GM10847 (cell line): Measurements from ENCODE around the gene PLK2.

ENCODE experiments used
- POLR2A ChIP-seq: IDR thresholded peaks from 2 replicates; pipeline ENCODE4 v1.6.1; 2011; ENCODE audit not compliant: insufficient read length; ENCODE audit errors: extremely low read depth

Gene PLK2

GRCh38 chr5:58490402-58491050 lies 30.6 kb upstream of the PLK2 start:
- TF ChIP-seq POLR2A = no peak

GRCh38 chr5:58486290-58486689 lies 26.4 kb upstream of the PLK2 start:
- no peak for TF ChIP-seq POLR2A

GRCh38 chr5:58484505-58484904 lies 24.6 kb upstream of the PLK2 start:
- no peak for TF ChIP-seq POLR2A

DNA sequence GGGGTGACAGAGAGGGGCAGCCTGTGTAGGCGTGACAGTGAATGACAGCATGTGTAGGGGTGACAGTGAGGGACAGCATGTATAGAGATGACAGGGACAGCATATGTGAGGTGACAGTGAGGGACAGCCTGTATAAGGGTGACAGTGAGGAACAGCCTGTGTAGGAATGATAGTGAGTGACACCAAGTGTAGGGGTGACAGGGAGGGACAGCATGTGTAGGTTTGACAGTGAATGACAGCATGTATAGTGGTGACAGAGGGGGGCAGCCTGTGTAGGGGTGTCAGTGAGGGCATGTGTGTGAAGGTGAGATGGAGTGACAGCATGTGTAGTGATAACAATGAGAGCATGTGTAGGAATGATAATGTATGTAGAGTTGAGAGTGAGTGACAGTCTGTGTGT lies 22.6 kb upstream of the PLK2 start:
- TF ChIP-seq POLR2A = no peak

DNA sequence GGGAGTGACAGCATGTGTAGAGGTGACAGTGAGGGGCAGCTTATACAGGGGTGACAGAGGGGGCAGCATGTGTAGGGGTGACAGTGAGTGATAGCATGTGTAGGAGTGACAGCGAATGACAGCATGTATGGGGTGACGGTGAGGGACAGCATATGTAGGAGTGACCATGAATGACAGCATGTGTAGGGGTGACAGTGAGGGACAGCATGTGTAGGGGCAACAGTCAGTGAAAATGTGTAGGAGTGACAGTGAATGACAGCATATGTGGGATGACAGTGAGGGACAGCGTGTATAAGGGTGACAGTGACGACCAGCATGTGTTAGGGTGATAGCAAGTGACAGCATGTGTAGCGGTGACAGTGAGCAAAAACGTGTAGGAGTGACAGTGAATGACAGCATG lies 21.9 kb upstream of the PLK2 start:
- TF ChIP-seq POLR2A = no peak

DNA sequence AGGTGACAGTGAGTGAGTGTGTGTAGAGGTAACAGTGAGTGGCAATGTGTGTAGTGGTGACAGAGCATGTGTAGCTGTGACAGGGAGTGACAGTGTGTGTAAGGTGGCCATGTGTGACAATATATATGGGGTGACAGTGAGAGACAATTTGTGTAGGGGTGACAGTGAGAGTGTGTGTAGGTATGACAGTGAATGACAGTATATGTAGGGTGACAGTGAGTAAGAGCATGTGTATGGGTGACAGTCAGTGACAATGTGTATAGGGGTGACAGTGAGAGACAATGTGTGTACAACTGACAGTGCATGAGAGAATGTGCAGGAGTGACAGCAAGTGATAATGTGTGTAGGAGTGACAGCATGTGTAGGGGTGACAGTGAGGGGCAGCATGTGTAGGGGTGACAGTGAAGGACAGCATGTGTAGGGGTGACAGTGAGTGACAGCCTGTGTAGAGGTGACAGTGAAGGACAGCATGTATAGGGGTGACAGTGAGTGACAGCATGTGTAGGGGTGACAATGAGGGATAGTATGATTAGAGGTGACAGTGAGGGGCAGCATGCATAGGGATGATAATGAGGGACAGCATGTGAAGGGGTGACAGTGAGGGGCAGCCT lies 21.3 kb upstream of the PLK2 start:
- no peak for TF ChIP-seq POLR2A

- TF ChIP-seq POLR2A = no peak
These were observed 18.0 kb upstream of the PLK2 start for GRCh38 chr5:58477760-58478376.

DNA sequence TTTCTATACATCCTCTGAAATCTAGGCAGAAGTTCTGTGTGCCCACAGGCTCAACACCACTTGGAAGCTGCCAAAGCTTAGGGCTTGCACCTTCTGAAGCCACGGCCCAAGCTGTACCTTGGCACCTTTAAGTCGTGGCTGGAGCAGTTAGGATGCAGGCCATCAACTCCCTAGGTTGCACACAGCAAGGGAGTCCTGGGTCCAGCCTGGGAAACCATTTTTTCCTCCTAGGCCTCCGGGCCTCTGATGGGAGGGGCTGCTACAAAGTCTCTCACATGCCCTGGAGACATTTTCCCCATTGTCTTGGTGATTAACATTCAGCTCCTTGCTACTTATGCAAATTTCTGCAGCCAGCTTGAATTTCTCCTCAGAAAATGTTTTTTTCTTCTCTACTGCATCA lies 15.5 kb upstream of the PLK2 start:
- TF ChIP-seq POLR2A = no peak

- no peak for TF ChIP-seq POLR2A
These were observed 10.0 kb upstream of the PLK2 start for GRCh38 chr5:58469896-58470295.

- no peak for TF ChIP-seq POLR2A
These were observed 7.1 kb upstream of the PLK2 start for GRCh38 chr5:58466939-58467338.

- TF ChIP-seq POLR2A = no peak
These were observed 2.8 kb upstream of the PLK2 start for GRCh38 chr5:58462623-58463230.

DNA sequence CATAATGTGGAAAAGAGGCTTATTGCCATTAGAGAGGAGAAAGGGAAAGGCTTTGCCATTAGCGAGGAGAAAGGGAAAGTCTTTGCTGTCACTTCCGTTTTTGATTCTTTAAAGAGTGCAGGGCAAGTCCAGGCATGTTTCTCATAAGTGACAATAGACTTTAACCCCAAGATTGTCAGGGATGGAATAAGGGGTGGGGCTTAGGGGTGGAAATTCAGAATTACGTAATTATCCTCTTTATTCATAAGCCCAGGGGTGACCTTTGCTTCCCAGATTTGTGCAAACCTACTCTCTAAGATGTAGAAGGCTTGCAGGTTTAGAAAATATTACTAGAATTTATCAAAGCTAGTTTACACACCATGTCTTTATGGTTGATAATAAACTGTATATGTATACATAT lies 2.3 kb upstream of the PLK2 start:
- TF ChIP-seq POLR2A = no peak

DNA sequence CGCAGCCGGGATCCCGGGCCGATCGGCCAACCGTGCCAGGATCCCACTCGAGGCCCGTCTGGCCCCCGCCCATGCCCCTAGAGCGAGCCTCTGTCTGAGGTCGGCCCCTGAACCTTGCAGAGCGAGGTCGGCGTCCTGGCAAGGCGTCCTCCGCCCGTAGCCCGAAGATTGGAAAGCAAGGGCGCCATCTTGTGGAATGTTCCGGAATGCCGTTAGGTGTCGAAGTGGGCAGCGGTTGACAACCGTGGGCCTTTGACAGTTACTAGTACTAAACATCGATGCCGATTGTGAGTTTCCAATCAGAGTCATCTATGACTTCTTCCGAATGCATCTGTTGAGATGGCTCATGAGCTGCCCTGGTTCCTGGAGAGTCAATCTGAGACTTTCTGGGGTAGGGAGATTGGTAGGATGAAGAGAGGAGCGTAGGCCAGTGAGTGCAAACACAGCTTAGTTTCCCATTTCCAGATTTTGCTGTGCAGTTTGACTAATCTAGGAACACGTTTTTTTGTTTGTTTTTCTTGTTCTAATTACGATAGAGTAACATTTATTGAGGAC lies 923 bp upstream of the PLK2 start:
- TF ChIP-seq POLR2A = no peak

DNA sequence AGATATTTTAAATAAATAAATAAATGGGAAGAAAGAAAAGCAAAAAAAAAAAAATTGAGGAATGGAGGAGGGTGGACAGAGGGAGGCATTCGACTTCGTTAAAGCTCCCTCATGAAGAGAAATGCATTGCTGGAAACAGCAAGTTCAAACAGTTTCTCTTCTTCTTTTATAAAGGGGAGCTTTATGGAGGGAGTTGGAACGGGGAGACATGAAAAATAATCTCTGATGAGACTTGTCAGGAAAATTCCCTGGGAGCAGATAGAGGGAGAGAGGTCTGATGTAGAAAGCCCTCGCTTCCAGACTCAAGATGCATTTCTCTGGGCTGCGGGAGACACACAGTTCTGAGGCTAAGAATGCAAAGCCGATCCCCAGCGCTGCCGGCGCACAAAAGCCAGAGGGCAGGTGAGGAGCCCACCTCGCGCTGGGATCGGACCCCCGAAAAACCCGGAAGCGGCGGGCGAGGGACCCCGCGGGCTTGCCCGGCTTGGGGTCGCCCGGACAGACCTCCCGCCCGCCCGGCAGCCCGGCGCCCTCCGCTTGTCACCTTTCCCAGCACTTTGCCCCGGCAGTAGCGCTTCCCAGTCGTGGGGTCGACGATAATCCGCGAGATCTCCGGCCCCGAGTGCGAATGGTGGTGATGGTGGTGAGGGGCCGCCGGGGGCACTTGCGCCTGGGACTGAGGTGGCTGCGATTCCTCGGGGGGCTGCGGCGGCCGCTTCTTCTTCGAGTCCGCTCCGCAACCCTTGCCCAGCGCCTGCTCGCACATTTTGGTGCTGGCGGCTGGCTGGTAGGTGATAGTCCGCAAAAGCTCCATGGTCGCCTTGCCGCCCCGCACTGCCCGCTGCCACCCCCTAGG lies 512 bp downstream of the PLK2 start:
- TF ChIP-seq POLR2A = no peak

DNA sequence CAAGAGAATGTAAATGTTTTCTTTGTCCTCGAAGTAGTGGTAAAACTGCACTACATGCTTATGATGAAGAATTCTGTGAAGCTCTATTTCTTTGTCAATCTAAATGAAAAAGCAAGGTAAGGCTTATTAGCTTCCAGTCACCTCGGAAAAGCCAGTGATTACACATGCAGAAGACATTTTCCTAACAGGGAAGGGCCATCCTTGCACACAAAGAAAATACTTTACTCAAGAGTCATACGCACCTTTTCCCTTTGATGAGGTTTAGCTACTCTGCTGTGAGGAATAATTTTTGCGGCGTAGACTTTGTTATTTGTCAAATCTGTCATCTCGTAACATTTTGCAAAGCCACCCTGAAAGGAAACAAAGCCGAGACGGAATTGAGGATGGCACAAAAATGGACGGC lies 1.1 kb downstream of the PLK2 start:
- no peak for TF ChIP-seq POLR2A
